Panc1 (cell line): ENCODE data around the gene GAB4.

Experiments
- POLR2AphosphoS5 ChIP-seq: IDR thresholded peaks from 2 replicates; pipeline ENCODE4 v1.6.1; 2012; ENCODE audit warnings: mild to moderate bottlenecking, low read depth, low read length, moderate library complexity
- TCF7L2 ChIP-seq: IDR thresholded peaks from 2 replicates; pipeline ENCODE4 v1.6.1; 2011; ENCODE audit warnings: mild to moderate bottlenecking, low read depth, low read length, inconsistent platforms
- TF ChIP-seq, protein P1 (sequence below): fragments of 450-650 bp; IDR thresholded peaks from 2 replicates; pipeline ENCODE4 v1.5.1; 2017; ENCODE audit warnings: mild to moderate bottlenecking
- TF ChIP-seq, protein P2 (sequence below), 2 experiments: IDR thresholded peaks; 2 replicates each; pipeline ENCODE4 v1.6.1; 2011 to 2012; ENCODE audit warnings: low read depth in 2 of 2, control low read depth in 1 of 2, low read length in 1 of 2, mild to moderate bottlenecking in 1 of 2, moderate library complexity in 1 of 2; ENCODE audit not compliant: insufficient read depth in 1 of 2

DNA sequence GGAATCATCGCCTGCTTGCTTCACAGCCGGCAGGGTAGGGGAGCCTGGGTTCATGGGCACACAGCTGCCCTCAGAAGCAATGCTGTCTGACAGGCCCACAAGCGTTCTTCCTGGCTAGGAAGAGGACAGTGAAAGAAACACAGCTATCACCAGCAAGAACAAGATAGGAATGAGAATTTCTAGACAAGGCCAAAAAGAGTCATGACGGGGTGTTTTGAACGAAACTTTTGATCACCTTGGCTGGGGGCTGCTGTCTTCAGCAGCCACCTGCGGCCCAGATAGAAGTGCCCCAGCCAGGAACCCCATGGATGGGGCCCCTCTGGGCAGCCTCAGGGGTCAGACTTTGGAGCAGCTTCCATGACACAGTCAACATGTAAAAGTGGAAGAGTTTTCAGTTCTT, 41.8 kb downstream of the GAB4 start:
- TF ChIP-seq, protein P1, sequence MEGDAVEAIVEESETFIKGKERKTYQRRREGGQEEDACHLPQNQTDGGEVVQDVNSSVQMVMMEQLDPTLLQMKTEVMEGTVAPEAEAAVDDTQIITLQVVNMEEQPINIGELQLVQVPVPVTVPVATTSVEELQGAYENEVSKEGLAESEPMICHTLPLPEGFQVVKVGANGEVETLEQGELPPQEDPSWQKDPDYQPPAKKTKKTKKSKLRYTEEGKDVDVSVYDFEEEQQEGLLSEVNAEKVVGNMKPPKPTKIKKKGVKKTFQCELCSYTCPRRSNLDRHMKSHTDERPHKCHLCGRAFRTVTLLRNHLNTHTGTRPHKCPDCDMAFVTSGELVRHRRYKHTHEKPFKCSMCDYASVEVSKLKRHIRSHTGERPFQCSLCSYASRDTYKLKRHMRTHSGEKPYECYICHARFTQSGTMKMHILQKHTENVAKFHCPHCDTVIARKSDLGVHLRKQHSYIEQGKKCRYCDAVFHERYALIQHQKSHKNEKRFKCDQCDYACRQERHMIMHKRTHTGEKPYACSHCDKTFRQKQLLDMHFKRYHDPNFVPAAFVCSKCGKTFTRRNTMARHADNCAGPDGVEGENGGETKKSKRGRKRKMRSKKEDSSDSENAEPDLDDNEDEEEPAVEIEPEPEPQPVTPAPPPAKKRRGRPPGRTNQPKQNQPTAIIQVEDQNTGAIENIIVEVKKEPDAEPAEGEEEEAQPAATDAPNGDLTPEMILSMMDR: no peak
- TF ChIP-seq POLR2AphosphoS5 (no peak), TCF7L2 (no peak)
- TF ChIP-seq, protein P2, sequence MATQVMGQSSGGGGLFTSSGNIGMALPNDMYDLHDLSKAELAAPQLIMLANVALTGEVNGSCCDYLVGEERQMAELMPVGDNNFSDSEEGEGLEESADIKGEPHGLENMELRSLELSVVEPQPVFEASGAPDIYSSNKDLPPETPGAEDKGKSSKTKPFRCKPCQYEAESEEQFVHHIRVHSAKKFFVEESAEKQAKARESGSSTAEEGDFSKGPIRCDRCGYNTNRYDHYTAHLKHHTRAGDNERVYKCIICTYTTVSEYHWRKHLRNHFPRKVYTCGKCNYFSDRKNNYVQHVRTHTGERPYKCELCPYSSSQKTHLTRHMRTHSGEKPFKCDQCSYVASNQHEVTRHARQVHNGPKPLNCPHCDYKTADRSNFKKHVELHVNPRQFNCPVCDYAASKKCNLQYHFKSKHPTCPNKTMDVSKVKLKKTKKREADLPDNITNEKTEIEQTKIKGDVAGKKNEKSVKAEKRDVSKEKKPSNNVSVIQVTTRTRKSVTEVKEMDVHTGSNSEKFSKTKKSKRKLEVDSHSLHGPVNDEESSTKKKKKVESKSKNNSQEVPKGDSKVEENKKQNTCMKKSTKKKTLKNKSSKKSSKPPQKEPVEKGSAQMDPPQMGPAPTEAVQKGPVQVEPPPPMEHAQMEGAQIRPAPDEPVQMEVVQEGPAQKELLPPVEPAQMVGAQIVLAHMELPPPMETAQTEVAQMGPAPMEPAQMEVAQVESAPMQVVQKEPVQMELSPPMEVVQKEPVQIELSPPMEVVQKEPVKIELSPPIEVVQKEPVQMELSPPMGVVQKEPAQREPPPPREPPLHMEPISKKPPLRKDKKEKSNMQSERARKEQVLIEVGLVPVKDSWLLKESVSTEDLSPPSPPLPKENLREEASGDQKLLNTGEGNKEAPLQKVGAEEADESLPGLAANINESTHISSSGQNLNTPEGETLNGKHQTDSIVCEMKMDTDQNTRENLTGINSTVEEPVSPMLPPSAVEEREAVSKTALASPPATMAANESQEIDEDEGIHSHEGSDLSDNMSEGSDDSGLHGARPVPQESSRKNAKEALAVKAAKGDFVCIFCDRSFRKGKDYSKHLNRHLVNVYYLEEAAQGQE (IDR thresholded peaks at IDR 0.05; ENCODE audit: insufficient read depth in 1 of 2, low read depth in 2 of 2, low read length in 1 of 2): no peak
